Keratinocyte (primary cell): Measurements from ENCODE around the gene KDM5B. TPM values are rescaled to one million over a fixed set of nuclear protein-coding genes. Genes with fewer than 3 reads are reported as not detected.

Experiments used
- DNase-seq: peaks from one replicate; pipeline ENCODE4 v3.0.0-alpha.2; 2011; ENCODE audit warnings: low read depth, missing footprints, low spot score
- FAIRE-seq: peaks from 2 replicates; lab custom pipeline; 2011; peaks lifted over from hg19 to GRCh38; lab: Jason Lieb, UNC
- H2AFZ ChIP-seq: 2 replicates; pipeline ENCODE4 v1.6.0; 2012; ENCODE audit warnings: low read length, control low read depth, inconsistent platforms; ENCODE audit not compliant: control insufficient read depth
- H3K27ac ChIP-seq: 2 replicates; pipeline ENCODE4 v1.5.1; 2011; ENCODE audit warnings: low read length; ENCODE audit not compliant: control insufficient read depth, insufficient read depth
- H3K27me3 ChIP-seq: 3 replicates; pipeline ENCODE4 v1.6.0; 2011; ENCODE audit warnings: low read length; ENCODE audit not compliant: control insufficient read depth, insufficient read depth; ENCODE audit errors: extremely low read depth
- H3K36me3 ChIP-seq, 2 experiments: 2 replicates in 1 of 2; 3 replicates in 1 of 2; pipeline ENCODE4 v1.5.1; 2011; ENCODE audit warnings: low read length in 2 of 2, mild to moderate bottlenecking in 1 of 2; ENCODE audit not compliant: control insufficient read depth in 2 of 2, insufficient read depth in 2 of 2; ENCODE audit errors: extremely low read depth in 1 of 2
- H3K4me1 ChIP-seq: 3 replicates; pipeline ENCODE4 v1.5.1; 2011; ENCODE audit warnings: low read length; ENCODE audit not compliant: control insufficient read depth, insufficient read depth; ENCODE audit errors: extremely low read depth
- H3K4me2 ChIP-seq: 3 replicates; pipeline ENCODE4 v1.6.0; 2011; ENCODE audit warnings: low read depth, low read length; ENCODE audit not compliant: control insufficient read depth, insufficient read depth; ENCODE audit errors: extremely low read depth
- H3K4me3 ChIP-seq, 3 experiments: fragments of 200-600 bp in 1 of 3; sonication (generic) in 1 of 3; 2 replicates in 2 of 3; 3 replicates in 1 of 3; pipeline ENCODE4 v1.5.1; 2011 to 2016; ENCODE audit warnings: low read length in 3 of 3, mild to moderate bottlenecking in 3 of 3, control low read depth in 2 of 3, inconsistent platforms in 1 of 3, low read depth in 1 of 3, mixed read lengths in 1 of 3, mixed run types in 1 of 3, moderate library complexity in 1 of 3; ENCODE audit not compliant: control insufficient read depth in 2 of 3, insufficient read depth in 2 of 3; ENCODE audit errors: extremely low read depth in 1 of 3
- H3K79me2 ChIP-seq: 2 replicates; pipeline ENCODE4 v1.6.0; 2012; ENCODE audit warnings: low read length; ENCODE audit not compliant: control insufficient read depth, insufficient read depth
- H3K9ac ChIP-seq: 3 replicates; pipeline ENCODE4 v1.6.0; 2011; ENCODE audit warnings: low read length; ENCODE audit not compliant: control insufficient read depth, insufficient read depth; ENCODE audit errors: extremely low read depth
- H3K9me1 ChIP-seq: 3 replicates; pipeline ENCODE4 v1.6.0; 2011; ENCODE audit warnings: low read length; ENCODE audit not compliant: control insufficient read depth, insufficient read depth; ENCODE audit errors: extremely low read depth
- H3K9me3 ChIP-seq: 2 replicates; pipeline ENCODE4 v1.5.1; 2012; ENCODE audit warnings: low read depth, low read length; ENCODE audit not compliant: control insufficient read depth
- H4K20me1 ChIP-seq: 3 replicates; pipeline ENCODE4 v1.6.0; 2011; ENCODE audit warnings: low read length; ENCODE audit not compliant: control insufficient read depth, insufficient read depth; ENCODE audit errors: extremely low read depth
- EZH2 ChIP-seq: IDR thresholded peaks from one replicate; pipeline ENCODE4 v1.6.1; 2012; ENCODE audit warnings: inconsistent platforms, mild to moderate bottlenecking, low read length, moderate library complexity
- dilution Hi-C: fragments of 300-500 bp; cut with MboI; formaldehyde crosslinking; loops from one replicate; pipeline ENCODE4 v1.7.0; 2020; ENCODE audit warnings: low sequenced_read_pairs; ENCODE audit not compliant: extremely low pct_ligation_motif_present
- polyA plus RNA-seq, 5 experiments: library from polyadenylated mRNA; depleted of rRNA in 3 of 5; stranded (reverse) in 3 of 5; stranded (forward) in 1 of 5; unstranded in 1 of 5; fragments of >200 nt; gene quantifications; 1 replicate in 1 of 5; 2 replicates in 3 of 5; 3 replicates in 1 of 5; pipeline versions ENCODE4 v1.2.1 to v1.2.3, GENCODE V29; 2011 to 2012; ENCODE audit warnings: missing spikeins in 2 of 5, low read depth in 1 of 5, low replicate concordance in 1 of 5
- TF ChIP-seq, protein P1 (sequence below), 3 experiments: IDR thresholded peaks in 1 of 3; conservative IDR thresholded peaks in 1 of 3; optimal IDR thresholded peaks in 1 of 3; 2 replicates in 2 of 3; 3 replicates in 1 of 3; pipeline versions ENCODE3 to v1.5.1; 2011; ENCODE audit warnings: low read length in 3 of 3, mild to moderate bottlenecking in 3 of 3, moderate library complexity in 2 of 3, control low read depth in 1 of 3, inconsistent platforms in 1 of 3; ENCODE audit not compliant: insufficient read depth in 2 of 3; ENCODE audit errors: extremely low read depth in 1 of 3

KDM5B gene
- polyA plus RNA-seq, 1 donor (not counting 4 experiments of a cell fraction or from before 2014, with no cell fraction given) = 60.1 TPM

GRCh38 chr1:202709276-202710041 lies 98.8 kb downstream of the KDM5B start:
- Histone ChIP-seq H3K27me3 (peaks cover 74% of the 10 kb centered on the region), H3K4me3 (peak overlapping the region in 1 of 3 experiments; percentile 28)
- dilution Hi-C loops = no loop called here

GRCh38 chr1:202708456-202709275 lies 99.6 kb downstream of the KDM5B start:
- no peaks in the 10 kb centered on the region for H3K4me1 ChIP-seq
- no peak overlapping the region for H3K4me3 ChIP-seq
- no peak overlapping the region for H2AFZ ChIP-seq
- no peaks in the 10 kb centered on the region for H3K79me2 ChIP-seq
- DNase-seq (no peak), FAIRE-seq (no peak)
- no peaks in the 10 kb centered on the region for H4K20me1 ChIP-seq
- no peaks in the 10 kb centered on the region for H3K36me3 ChIP-seq
- H3K9ac ChIP-seq = no peak overlapping the region
- peaks cover 82% of the 10 kb centered on the region for H3K27me3 ChIP-seq
- dilution Hi-C loops = no loop called here
- no peak overlapping the region for H3K4me2 ChIP-seq
- no peak for TF ChIP-seq EZH2
- TF ChIP-seq, protein P1, sequence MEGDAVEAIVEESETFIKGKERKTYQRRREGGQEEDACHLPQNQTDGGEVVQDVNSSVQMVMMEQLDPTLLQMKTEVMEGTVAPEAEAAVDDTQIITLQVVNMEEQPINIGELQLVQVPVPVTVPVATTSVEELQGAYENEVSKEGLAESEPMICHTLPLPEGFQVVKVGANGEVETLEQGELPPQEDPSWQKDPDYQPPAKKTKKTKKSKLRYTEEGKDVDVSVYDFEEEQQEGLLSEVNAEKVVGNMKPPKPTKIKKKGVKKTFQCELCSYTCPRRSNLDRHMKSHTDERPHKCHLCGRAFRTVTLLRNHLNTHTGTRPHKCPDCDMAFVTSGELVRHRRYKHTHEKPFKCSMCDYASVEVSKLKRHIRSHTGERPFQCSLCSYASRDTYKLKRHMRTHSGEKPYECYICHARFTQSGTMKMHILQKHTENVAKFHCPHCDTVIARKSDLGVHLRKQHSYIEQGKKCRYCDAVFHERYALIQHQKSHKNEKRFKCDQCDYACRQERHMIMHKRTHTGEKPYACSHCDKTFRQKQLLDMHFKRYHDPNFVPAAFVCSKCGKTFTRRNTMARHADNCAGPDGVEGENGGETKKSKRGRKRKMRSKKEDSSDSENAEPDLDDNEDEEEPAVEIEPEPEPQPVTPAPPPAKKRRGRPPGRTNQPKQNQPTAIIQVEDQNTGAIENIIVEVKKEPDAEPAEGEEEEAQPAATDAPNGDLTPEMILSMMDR (optimal IDR thresholded peaks at IDR 0.05 in 1 of 3, IDR thresholded peaks at IDR 0.05 in 1 of 3, conservative IDR thresholded peaks at IDR 0.05 in 1 of 3; ENCODE audit: extremely low read depth in 1 of 3, insufficient read depth in 2 of 3, low read length in 3 of 3) = no peak
- H3K27ac ChIP-seq = no peak overlapping the region
- no peaks in the 10 kb centered on the region for H3K9me1 ChIP-seq
- H3K9me3 ChIP-seq = no peaks in the 10 kb centered on the region

More at GRCh38 chr1:202709276-202710041, 98.8 kb downstream of the KDM5B start:
- no peak for DNase-seq
- Histone ChIP-seq H3K79me2 (no peaks in the 10 kb centered on the region), H2AFZ (no peak overlapping the region), H3K4me2 (no peak overlapping the region), H3K27ac (no peak overlapping the region), H3K4me1 (no peaks in the 10 kb centered on the region), H3K9me1 (no peaks in the 10 kb centered on the region), H3K9me3 (no peaks in the 10 kb centered on the region), H4K20me1 (no peaks in the 10 kb centered on the region), H3K36me3 (no peaks in the 10 kb centered on the region), H3K9ac (no peak overlapping the region)
- TF ChIP-seq, protein P1 (optimal IDR thresholded peaks at IDR 0.05 in 1 of 3, IDR thresholded peaks at IDR 0.05 in 1 of 3, conservative IDR thresholded peaks at IDR 0.05 in 1 of 3; ENCODE audit: extremely low read depth in 1 of 3, insufficient read depth in 2 of 3, low read length in 3 of 3) = no peak
- TF ChIP-seq EZH2 = no peak
- FAIRE-seq = no peak
